ENCODE measurements around the gene CYB5R3. TPM values are rescaled to one million over a fixed set of nuclear protein-coding genes. Genes with fewer than 3 reads are reported as not detected.

Gene CYB5R3
- 75.6 and 86.8 TPM in 2 replicates for total RNA-seq (2014; rRNA removed; shearing (Covaris generic))

GRCh38 chr22:42649246-42650099 is at the start of gene CYB5R3:
Gene CYB5R3 (minus strand): TSS chr22:42649392. CDS start chr22:42649315, 77 bp downstream.
- peak within 1 kb of the TSS; percentile 79 for H3K4me3 ChIP-seq (ENCODE audit: insufficient read depth, low read depth, low read length)
- H3K36me3 ChIP-seq (replicated peaks; ENCODE audit: control insufficient read depth, insufficient read depth, low read length) = no peaks in the 10 kb centered on the region
- H3K27me3 ChIP-seq (ENCODE audit: control insufficient read depth, insufficient read depth, low read length) = no peaks in the 10 kb centered on the region
- DNase-seq = peak; percentile 100

GRCh38 chr22:42697542-42698013 is 48.4 kb upstream of the CYB5R3 start:
- H3K36me3 ChIP-seq (replicated peaks; ENCODE audit: control insufficient read depth, insufficient read depth, low read length) = no peaks in the 10 kb centered on the region; the same call in 1 of the 2 replicates
- H3K27me3 ChIP-seq (ENCODE audit: control insufficient read depth, insufficient read depth, low read length) = no peaks in the 10 kb centered on the region
- peak; percentile 60 for DNase-seq
- H3K4me3 ChIP-seq (ENCODE audit: insufficient read depth, low read depth, low read length) = no peak overlapping the region

- Histone ChIP-seq H3K36me3 (replicated peaks; ENCODE audit: control insufficient read depth, insufficient read depth, low read length) (no peaks in the 10 kb centered on the region; the same call in 1 of the 2 replicates), H3K27me3 (ENCODE audit: control insufficient read depth, insufficient read depth, low read length) (no peaks in the 10 kb centered on the region), H3K4me3 (ENCODE audit: insufficient read depth, low read depth, low read length) (no peak overlapping the region)
- peak; percentile 47 for DNase-seq
These were observed 47.3 kb upstream of the CYB5R3 start for GRCh38 chr22:42696331-42696967.

DNA sequence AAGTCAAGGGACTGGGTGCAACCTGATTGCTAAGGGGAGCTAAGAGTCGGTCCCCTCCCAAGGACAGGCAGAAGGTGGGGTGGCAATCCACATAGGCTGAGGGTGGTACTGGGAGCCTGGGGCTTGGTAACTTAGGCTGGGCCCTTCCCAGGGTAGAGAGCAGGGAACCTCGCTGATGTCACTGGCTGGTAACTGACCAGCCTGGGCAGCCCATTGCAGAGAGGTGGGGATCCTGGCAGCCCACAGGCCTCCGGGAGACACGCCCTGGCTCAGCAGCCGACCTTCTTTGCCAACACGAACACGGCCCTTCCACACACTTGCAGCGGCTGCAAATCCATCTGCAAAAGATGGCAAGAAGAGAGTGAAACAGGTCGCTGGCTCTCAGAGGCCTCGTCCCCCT is 46.1 kb upstream of the CYB5R3 start:
- DNase-seq = peak; percentile 45
- Histone ChIP-seq H3K36me3 (replicated peaks; ENCODE audit: control insufficient read depth, insufficient read depth, low read length) (no peaks in the 10 kb centered on the region; the same call in 1 of the 2 replicates), H3K27me3 (ENCODE audit: control insufficient read depth, insufficient read depth, low read length) (no peaks in the 10 kb centered on the region), H3K4me3 (ENCODE audit: insufficient read depth, low read depth, low read length) (no peak overlapping the region)

- no peaks in the 10 kb centered on the region for H3K27me3 ChIP-seq (ENCODE audit: control insufficient read depth, insufficient read depth, low read length)
These were observed 44.8 kb upstream of the CYB5R3 start for GRCh38 chr22:42693763-42694683.

GRCh38 chr22:42693055-42693762 is 44.0 kb upstream of the CYB5R3 start:
- DNase-seq = peak; percentile 35
- no peaks in the 10 kb centered on the region; the same call in 1 of the 2 replicates for H3K36me3 ChIP-seq (replicated peaks; ENCODE audit: control insufficient read depth, insufficient read depth, low read length)
- no peak overlapping the region for H3K4me3 ChIP-seq (ENCODE audit: insufficient read depth, low read depth, low read length)
- no peaks in the 10 kb centered on the region for H3K27me3 ChIP-seq (ENCODE audit: control insufficient read depth, insufficient read depth, low read length)

More at GRCh38 chr22:42693763-42694683, 44.8 kb upstream of the CYB5R3 start:
- peak; percentile 35 for DNase-seq
- H3K36me3 ChIP-seq (replicated peaks; ENCODE audit: control insufficient read depth, insufficient read depth, low read length) = no peaks in the 10 kb centered on the region; the same call in 1 of the 2 replicates
- H3K4me3 ChIP-seq (ENCODE audit: insufficient read depth, low read depth, low read length) = no peak overlapping the region

GRCh38 chr22:42692239-42693054 is 43.3 kb upstream of the CYB5R3 start:
- Histone ChIP-seq H3K27me3 (ENCODE audit: control insufficient read depth, insufficient read depth, low read length) (no peaks in the 10 kb centered on the region), H3K4me3 (ENCODE audit: insufficient read depth, low read depth, low read length) (no peak overlapping the region), H3K36me3 (replicated peaks; ENCODE audit: control insufficient read depth, insufficient read depth, low read length) (no peaks in the 10 kb centered on the region; the same call in 1 of the 2 replicates)
- peak; percentile 79 for DNase-seq

- no peak overlapping the region for H3K4me3 ChIP-seq (ENCODE audit: insufficient read depth, low read depth, low read length)
- no peaks in the 10 kb centered on the region for H3K27me3 ChIP-seq (ENCODE audit: control insufficient read depth, insufficient read depth, low read length)
- no peaks in the 10 kb centered on the region; the same call in 1 of the 2 replicates for H3K36me3 ChIP-seq (replicated peaks; ENCODE audit: control insufficient read depth, insufficient read depth, low read length)
- DNase-seq = peak; percentile 32
These were observed 42.2 kb upstream of the CYB5R3 start for GRCh38 chr22:42691440-42691839.

- no peak overlapping the region for H3K4me3 ChIP-seq (ENCODE audit: insufficient read depth, low read depth, low read length)
- H3K36me3 ChIP-seq (replicated peaks; ENCODE audit: control insufficient read depth, insufficient read depth, low read length) = no peaks in the 10 kb centered on the region
- no peaks in the 10 kb centered on the region for H3K27me3 ChIP-seq (ENCODE audit: control insufficient read depth, insufficient read depth, low read length)
- peak; percentile 82 for DNase-seq
These were observed 39.3 kb upstream of the CYB5R3 start for GRCh38 chr22:42688241-42689211.

DNA sequence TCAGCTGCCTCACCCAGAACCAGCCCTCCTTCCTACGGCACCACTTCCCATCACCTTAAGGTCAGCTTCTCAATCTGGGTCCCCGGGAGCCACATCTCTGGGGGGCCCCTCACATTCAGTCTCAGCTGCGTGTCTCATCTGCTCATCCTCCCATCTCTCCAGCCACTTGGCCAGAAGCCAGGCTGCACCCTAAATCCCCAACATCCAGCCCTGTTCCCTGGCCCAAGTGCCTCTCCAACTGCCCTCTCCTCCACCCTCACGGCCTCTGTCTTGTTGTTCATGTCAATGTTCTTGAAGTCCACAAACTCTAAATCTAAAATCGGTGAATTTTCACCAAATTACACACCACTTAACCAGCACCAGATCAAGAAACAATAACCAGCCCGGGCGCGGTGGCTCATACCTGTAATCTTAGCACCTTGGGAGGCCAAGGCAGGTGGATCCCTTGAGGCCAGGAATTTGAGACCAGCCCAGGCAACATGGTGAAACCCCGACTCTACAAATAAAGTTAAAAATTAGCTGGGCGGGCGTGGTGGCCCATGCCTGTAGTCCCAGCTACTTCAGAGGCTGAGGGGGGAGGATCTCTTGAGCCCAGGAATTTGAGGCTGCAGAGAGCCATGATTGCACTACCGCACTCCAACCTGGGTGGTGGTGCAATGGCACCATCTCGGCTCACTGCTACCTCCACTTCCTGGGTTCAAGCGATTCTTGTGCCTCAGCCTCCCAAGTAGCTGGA is 37.7 kb upstream of the CYB5R3 start:
- no peak for DNase-seq
- H3K27me3 ChIP-seq (ENCODE audit: control insufficient read depth, insufficient read depth, low read length) = no peaks in the 10 kb centered on the region
- H3K36me3 ChIP-seq (replicated peaks; ENCODE audit: control insufficient read depth, insufficient read depth, low read length) = no peaks in the 10 kb centered on the region
- no peak overlapping the region for H3K4me3 ChIP-seq (ENCODE audit: insufficient read depth, low read depth, low read length)

DNA sequence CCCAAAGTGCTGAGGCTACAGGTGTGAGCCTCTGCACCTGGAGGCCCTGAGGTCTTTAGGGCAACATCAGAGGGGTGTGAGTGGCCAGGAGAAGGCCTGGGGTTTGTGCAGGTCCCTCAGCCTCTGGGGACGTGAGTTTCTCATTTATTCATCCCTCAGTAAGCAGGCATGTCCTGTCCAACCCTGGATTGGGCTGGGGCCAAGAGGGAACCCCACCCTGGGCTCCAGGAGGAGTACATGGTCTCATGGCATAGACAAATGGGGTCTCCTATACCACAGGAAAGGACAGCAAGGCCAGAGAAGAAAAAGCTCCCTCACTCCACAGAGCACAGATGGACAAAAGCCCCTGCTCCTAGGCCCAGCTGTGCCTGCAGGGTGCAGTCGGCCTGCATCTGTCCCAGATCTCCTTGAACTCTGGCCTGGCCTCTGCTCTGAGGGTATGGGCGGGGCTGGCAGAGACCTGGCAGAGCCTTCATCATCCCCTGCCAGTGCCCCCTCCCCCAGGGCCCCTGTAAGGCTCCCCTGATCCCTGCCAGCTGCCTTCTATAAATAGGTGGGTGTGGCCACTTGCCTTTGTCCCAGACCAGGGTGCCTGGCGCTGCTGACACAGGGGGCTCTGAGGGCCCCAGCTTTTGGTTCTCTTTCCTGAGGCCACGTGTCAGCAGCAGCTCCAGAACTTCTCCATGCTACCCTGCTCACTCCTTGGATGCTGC is 36.9 kb upstream of the CYB5R3 start:
- H3K27me3 ChIP-seq (ENCODE audit: control insufficient read depth, insufficient read depth, low read length) = no peaks in the 10 kb centered on the region
- DNase-seq = peak; percentile 72
- H3K4me3 ChIP-seq (ENCODE audit: insufficient read depth, low read depth, low read length) = no peak overlapping the region
- H3K36me3 ChIP-seq (replicated peaks; ENCODE audit: control insufficient read depth, insufficient read depth, low read length) = no peaks in the 10 kb centered on the region
